ENCODE results near the gene DHX29. TPM values are rescaled to one million over a fixed set of nuclear protein-coding genes. Genes with fewer than 3 reads are reported as not detected.

Gene DHX29
- total RNA-seq, 3 donors from 2014 or later (not counting 1 experiment from before 2014, with no cell fraction given): 16.7 to 22.0 (median 19.3) TPM

DNA sequence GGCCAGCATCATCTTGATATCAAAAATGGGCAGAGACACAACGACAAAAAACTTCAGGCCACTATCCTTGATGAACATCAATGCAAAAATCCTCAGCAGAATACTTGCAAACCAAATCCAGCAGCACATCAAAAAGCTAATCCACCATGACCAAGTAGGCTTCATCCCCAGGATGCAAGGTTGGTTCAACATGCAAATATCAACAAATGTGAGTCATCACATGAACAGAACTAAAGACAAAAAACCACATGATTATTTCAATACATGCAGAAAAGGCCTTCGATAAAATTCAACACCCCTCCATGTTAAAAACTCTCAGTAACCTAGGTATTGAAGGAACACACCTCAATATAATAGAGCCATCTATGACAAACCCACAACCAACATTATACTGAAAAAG, 8.8 kb upstream of the DHX29 start:
- Histone ChIP-seq H3K9me3 (ENCODE audit: control insufficient read depth, insufficient read depth, low read length) (no peaks in the 10 kb centered on the region), H3K27me3 (ENCODE audit: control insufficient read depth, insufficient read depth, low read length) (no peaks in the 10 kb centered on the region), H3K4me3 (ENCODE audit: low read length) (no peak overlapping the region), H3K27ac (ENCODE audit: low read length) (no peak overlapping the region), H3K4me1 (ENCODE audit: control insufficient read depth, insufficient read depth, low read length) (peaks cover 2% of the 10 kb centered on the region), H3K36me3 (ENCODE audit: control insufficient read depth, insufficient read depth, low read length) (peaks cover 2% of the 10 kb centered on the region)
- no peak for TF ChIP-seq CTCF (IDR thresholded peaks at IDR 0.05)
- Mint-ChIP-seq H3K9me3 (no peaks in the 10 kb centered on the region), H3K27ac (no peak overlapping the region), H3K4me3 (no peak overlapping the region), H3K27me3 (ENCODE audit: low read depth in 2 of 2) (no peaks in the 10 kb centered on the region), H3K36me3 (no peaks in the 10 kb centered on the region), H3K4me1 (peaks cover 52 to 56% of the 10 kb centered on the region in 2 donors)
- DNase-seq (no peak), ATAC-seq (no peak)
- 93% methylated on average over 2 of the region's 2 CpGs for WGBS (ENCODE audit: insufficient coverage)
- intact Hi-C loops (cut with micrococcal nuclease): no loop called here

DNA sequence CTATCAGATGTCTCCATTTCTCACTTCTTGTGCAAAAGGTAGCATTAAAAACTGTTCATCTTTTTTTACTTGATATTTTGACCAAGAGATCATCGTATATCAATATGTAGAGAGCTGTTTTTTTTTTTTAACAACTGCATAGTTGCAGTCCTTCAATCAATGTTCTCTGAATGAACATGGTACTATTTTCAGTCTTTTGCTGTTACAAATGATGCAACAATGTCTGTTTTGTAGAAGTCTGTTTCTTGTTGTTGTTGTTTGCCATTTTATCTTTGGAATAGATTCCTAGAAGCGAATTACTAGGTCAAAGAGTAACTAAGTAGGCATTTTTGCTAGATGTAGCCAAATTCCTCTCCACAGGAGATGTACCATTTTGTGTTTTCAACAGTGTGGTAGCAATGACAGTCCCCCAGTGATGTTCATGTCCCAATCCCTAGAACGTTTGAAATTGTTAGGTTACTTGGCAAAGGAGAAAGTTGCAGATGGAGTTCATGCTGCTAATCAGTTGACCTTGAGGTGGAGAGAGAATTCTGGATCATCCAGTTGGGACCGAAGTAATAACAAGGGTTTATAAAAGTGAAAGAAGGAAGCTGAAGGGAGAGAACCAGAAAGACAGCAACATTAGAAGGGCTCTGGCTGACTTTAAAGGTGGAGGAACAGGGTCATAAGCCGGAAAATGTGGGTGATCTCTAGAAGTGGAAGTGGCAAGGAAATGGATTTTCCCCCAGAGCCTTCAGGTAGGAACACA, 6.5 kb upstream of the DHX29 start:
- intact Hi-C loops (cut with micrococcal nuclease): no loop called here
- no peak overlapping the region for H3K27ac Mint-ChIP-seq

GRCh38 chr5:55308254-55308836, 851 bp upstream of the DHX29 start:
- Histone ChIP-seq H3K4me1 (ENCODE audit: control insufficient read depth, insufficient read depth, low read length) (peaks cover 19% of the 10 kb centered on the region), H3K9me3 (ENCODE audit: control insufficient read depth, insufficient read depth, low read length) (no peaks in the 10 kb centered on the region), H3K27ac (ENCODE audit: low read length) (peak overlapping the region; percentile 93), H3K4me3 (ENCODE audit: low read length) (peak overlapping the region; percentile 64), H3K36me3 (ENCODE audit: control insufficient read depth, insufficient read depth, low read length) (no peaks in the 10 kb centered on the region), H3K27me3 (ENCODE audit: control insufficient read depth, insufficient read depth, low read length) (no peaks in the 10 kb centered on the region)
- Mint-ChIP-seq H3K9me3 (no peaks in the 10 kb centered on the region), H3K4me1 (peaks cover 16 to 19% of the 10 kb centered on the region in 2 donors), H3K27ac (no peak overlapping the region), H3K36me3 (no peaks in the 10 kb centered on the region), H3K4me3 (no peak overlapping the region), H3K27me3 (ENCODE audit: low read depth in 2 of 2) (no peaks in the 10 kb centered on the region)
- DNase-seq (peak in 1 of 2 donors; percentile 57), ATAC-seq (peak in 2 of 3 donors; percentile 2 to 11)
- intact Hi-C loops (cut with micrococcal nuclease): loop anchor here (2.0 to 5.0 kb wide), 3 partner anchors 136 to 998 kb away; partner anchors contain the start of genes ARL15, CDC20B and SNX18
- WGBS (ENCODE audit: insufficient coverage): 0% methylated on average over 11 of the region's 13 CpGs
- TF ChIP-seq CTCF (IDR thresholded peaks at IDR 0.05): no peak

More for the DNA sequence above, 6.5 kb upstream of the DHX29 start:
- Histone ChIP-seq H3K27ac (ENCODE audit: low read length) (no peak overlapping the region), H3K4me3 (ENCODE audit: low read length) (no peak overlapping the region), H3K4me1 (ENCODE audit: control insufficient read depth, insufficient read depth, low read length) (peaks cover 12% of the 10 kb centered on the region), H3K9me3 (ENCODE audit: control insufficient read depth, insufficient read depth, low read length) (no peaks in the 10 kb centered on the region), H3K27me3 (ENCODE audit: control insufficient read depth, insufficient read depth, low read length) (no peaks in the 10 kb centered on the region), H3K36me3 (ENCODE audit: control insufficient read depth, insufficient read depth, low read length) (no peaks in the 10 kb centered on the region)
- H3K9me3 Mint-ChIP-seq: no peaks in the 10 kb centered on the region
- DNase-seq (no peak), ATAC-seq (no peak)
- no peaks in the 10 kb centered on the region for H3K36me3 Mint-ChIP-seq
- no peak overlapping the region for H3K4me3 Mint-ChIP-seq
- H3K4me1 Mint-ChIP-seq: peaks cover 51 to 52% of the 10 kb centered on the region in 2 donors
- TF ChIP-seq CTCF (IDR thresholded peaks at IDR 0.05): no peak
- H3K27me3 Mint-ChIP-seq (ENCODE audit: low read depth in 2 of 2): no peaks in the 10 kb centered on the region
- 81% methylated on average over 4 of the region's 5 CpGs for WGBS (ENCODE audit: insufficient coverage)
